Left renal pelvis (tissue), 4 donors: ENCODE data around the gene CERKL. TPM values are rescaled to one million over a fixed set of nuclear protein-coding genes. Genes with fewer than 3 reads are reported as not detected.

Source experiments
- DNase-seq, 4 donors: peaks; one replicate each; pipeline ENCODE4 v3.0.0-alpha.2; 2013; ENCODE audit warnings: low read depth in 4 of 4, low spot score in 3 of 4
- polyA plus RNA-seq, 4 donors: library from polyadenylated mRNA; unstranded; fragments of 120-200 nt; gene quantifications; one replicate each; pipeline ENCODE4 v1.2.1, GENCODE V29; 2013; ENCODE audit not compliant: insufficient read length in 4 of 4

Gene CERKL
- polyA plus RNA-seq, 4 donors: 14.8 to 57.9 (median 19.3) TPM

DNA sequence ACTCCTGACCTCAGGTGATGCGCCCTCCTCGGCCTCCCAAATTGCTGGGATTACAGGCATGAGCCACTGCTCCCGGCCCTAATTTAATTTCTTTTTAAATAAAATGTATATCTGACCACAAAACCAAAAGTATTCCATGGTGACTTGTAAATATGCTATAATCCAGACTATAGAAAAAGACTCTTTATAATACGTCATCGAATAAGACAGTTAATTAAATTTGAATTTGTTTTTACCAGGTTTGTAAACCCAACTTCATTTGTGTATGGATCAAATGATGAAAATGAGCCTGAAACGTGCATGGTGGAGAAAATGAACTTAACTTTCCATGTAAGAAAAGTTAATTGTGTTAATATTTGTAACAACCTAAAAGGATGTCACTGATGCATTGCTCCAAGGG lies 129.8 kb downstream of the CERKL start:
- no peak for DNase-seq

- DNase-seq: no peak
These were observed 130.9 kb downstream of the CERKL start for GRCh38 chr2:181526014-181526413.

DNA sequence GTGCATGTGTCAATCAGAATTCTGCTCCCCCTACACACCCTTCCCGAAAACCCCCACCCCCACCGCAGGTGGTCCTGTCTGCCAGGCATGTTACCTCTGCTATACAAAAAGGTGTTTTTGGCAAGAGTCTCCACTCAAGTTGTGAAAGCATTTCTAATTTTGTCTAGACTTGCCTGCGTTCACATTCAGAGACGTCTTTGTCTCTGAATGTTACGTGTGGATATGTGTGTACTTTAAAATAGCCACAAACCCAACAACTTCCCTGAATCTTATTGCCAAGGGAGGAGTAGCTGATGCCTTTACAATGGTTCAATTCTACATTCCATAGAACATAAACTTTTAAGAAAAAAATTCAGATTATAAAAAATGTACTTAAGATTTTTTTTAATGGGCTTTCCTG lies 133.1 kb downstream of the CERKL start:
- DNase-seq: no peak

GRCh38 chr2:181520253-181520652 lies 136.7 kb downstream of the CERKL start:
- no peak for DNase-seq

DNA sequence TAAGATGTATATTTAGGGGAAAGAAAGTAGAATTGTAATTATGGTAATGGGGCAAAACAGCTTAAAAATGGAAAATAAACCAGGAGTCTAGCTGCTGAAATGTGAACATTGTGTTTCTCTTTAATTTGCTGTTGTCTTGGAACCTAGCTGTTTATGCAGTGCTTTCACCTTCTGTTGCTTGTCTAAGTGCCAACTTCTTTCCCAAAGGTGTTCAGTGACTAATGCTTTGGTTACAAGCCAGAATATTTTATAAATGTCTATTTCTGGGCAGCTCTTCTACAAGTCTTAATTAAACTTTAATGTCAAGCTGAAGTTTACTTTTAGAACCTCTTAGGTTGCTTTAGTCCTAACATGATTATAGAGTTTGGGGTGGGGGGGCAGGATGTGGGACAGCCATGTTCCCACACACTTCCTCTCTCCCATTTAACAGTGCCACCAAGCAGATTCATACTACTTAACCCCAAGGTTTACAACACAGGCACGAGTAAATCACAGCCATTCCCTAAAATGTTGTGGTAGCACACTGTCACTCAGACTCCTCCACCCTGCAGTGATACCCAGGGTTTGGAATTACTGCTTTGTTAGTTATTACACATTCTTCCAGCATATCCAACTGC lies 139.1 kb downstream of the CERKL start:
- DNase-seq: no peak

DNA sequence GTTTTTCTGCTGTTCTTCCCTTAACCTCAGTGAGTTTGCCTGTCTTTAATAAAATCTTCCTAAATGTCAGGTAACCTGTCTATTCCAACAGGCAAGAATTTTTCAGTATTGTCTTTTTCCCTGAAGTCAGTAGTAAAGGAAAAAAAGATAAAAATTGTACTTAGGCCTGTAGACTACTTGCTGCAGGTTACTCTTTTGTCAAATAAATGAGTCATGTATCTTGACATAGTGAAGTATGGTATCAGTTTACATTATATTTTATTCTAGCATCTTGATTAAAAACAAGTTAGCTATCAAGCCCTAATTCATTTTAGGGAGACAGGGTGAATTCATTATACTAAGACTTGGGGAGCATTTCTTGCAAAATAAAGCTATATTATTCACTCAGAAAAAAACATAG lies 139.9 kb downstream of the CERKL start:
- DNase-seq: no peak

GRCh38 chr2:181515719-181516118 lies 141.2 kb downstream of the CERKL start:
- DNase-seq: no peak

GRCh38 chr2:181500201-181500600 lies 156.7 kb downstream of the CERKL start:
- no peak for DNase-seq

DNA sequence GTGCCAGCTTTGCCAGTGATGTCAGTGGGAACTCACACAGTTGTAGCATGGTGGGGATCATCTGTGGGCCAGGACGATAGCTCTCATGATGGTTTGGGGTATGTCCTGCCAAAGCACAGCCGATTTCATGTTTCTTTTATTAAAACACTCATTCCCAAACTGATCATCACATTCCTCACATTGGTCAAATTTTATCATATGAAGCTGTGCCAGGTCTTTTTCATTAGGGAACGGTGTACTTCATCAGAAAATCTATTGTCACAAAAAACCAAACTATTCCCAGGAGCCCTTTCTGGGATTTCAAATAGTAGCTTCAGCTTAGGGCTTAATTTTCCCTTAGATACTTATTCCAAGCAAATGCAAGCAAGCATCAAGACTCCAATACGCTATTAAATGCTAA lies 157.7 kb downstream of the CERKL start:
- no peak for DNase-seq

Other genes with a start within 250 kb of the CERKL start
- 100 to 1,000 TPM in 1 of 4 donors, 10 to 100 TPM in 3; 32.8 to 178 (median 38.1) TPM for gene ITGA4, start 199.7 kb downstream of the CERKL start, polyA plus RNA-seq
- gene NEUROD1, start 23.4 kb upstream of the CERKL start, polyA plus RNA-seq: not detected
- 100 to 1,000 TPM; 145 to 209 (median 189) TPM for gene ITPRID2, start 234.6 kb upstream of the CERKL start, polyA plus RNA-seq